Activated CD4-positive, CD25-positive, alpha-beta regulatory T cell treated with anti-CD3 and anti-CD28 coated beads, Interleukin-2, amount 50 U/mL, for 16 hours (primary cell): ENCODE results near the gene ENG.

ENCODE experiments used
- DNase-seq: peaks from one replicate; pipeline ENCODE4 v3.0.0-alpha.2; 2020; ENCODE audit warnings: low read depth, low spot score

The ENG gene

GRCh38 chr9:127865645-127866464 is 11.4 kb upstream of the ENG start:
- no peak for DNase-seq

GRCh38 chr9:127863191-127863621 is 8.7 kb upstream of the ENG start:
- DNase-seq = no peak

GRCh38 chr9:127862075-127863011 is 7.9 kb upstream of the ENG start:
- DNase-seq = no peak

GRCh38 chr9:127860779-127861178 is 6.3 kb upstream of the ENG start:
- DNase-seq = no peak

- DNase-seq = no peak
These were observed 5.8 kb upstream of the ENG start for GRCh38 chr9:127860260-127860659.

GRCh38 chr9:127858041-127858512 is 3.6 kb upstream of the ENG start:
- no peak for DNase-seq

- no peak for DNase-seq
These were observed 2.8 kb upstream of the ENG start for GRCh38 chr9:127857278-127857677.

- no peak for DNase-seq
These were observed 2.3 kb upstream of the ENG start for GRCh38 chr9:127856729-127857116.

GRCh38 chr9:127856094-127856728 is 1.8 kb upstream of the ENG start:
- DNase-seq = no peak

GRCh38 chr9:127855522-127855921 is 1.1 kb upstream of the ENG start:
- DNase-seq = no peak

GRCh38 chr9:127854960-127855359 is 502 bp upstream of the ENG start:
- no peak for DNase-seq

- DNase-seq = no peak
These were observed 910 bp downstream of the ENG start for GRCh38 chr9:127853312-127854183.

GRCh38 chr9:127852829-127853228 is 1.6 kb downstream of the ENG start:
- no peak for DNase-seq

- DNase-seq = no peak
These were observed 4.1 kb downstream of the ENG start for GRCh38 chr9:127850286-127850830.

- DNase-seq = no peak
These were observed 5.5 kb downstream of the ENG start for GRCh38 chr9:127848756-127849504.

- DNase-seq = no peak
These were observed 6.4 kb downstream of the ENG start for GRCh38 chr9:127847833-127848755.

- no peak for DNase-seq
These were observed 7.3 kb downstream of the ENG start for GRCh38 chr9:127847178-127847510.

- DNase-seq = no peak
These were observed 7.8 kb downstream of the ENG start for GRCh38 chr9:127846443-127847177.
